Measurements from ENCODE around the gene MEOX1.
"Not testable (repeated sequence)": the region's sequence is repeated elsewhere in the genome, so short reads cannot be mapped to it uniquely, and the experiment has no call there.

Gene MEOX1

GRCh38 chr17:43661699-43662412 is at the start of gene MEOX1:
TSS of gene MEOX1 (minus strand) at chr17:43661922. CDS start at chr17:43661534, 388 bp downstream.
- H3K4me3 ChIP-seq, result peak within 1 kb of the TSS; percentile 13 to 33 (median 16)

GRCh38 chr17:43710101-43710500 is 48.4 kb upstream of the MEOX1 start:
- no peak overlapping the region for H3K27ac ChIP-seq
- H3K4me3 ChIP-seq, result no peak overlapping the region

More at GRCh38 chr17:43661699-43662412, at the start of gene MEOX1:
- H3K27ac ChIP-seq, result peak within 1 kb of the TSS in 18 of 21 experiments; percentile 8 to 81 (median 59)

GRCh38 chr17:43709210-43709609 is 47.5 kb upstream of the MEOX1 start:
- no peak overlapping the region for H3K4me3 ChIP-seq

GRCh38 chr17:43707184-43707583 is 45.5 kb upstream of the MEOX1 start:
- Histone ChIP-seq H3K4me3 (no peak overlapping the region), H3K27ac (no peak overlapping the region)

More at GRCh38 chr17:43709210-43709609, 47.5 kb upstream of the MEOX1 start:
- H3K27ac ChIP-seq, result no peak overlapping the region

GRCh38 chr17:43706235-43706634 is 44.5 kb upstream of the MEOX1 start:
- Histone ChIP-seq H3K4me3 (no peak overlapping the region), H3K27ac (no peak overlapping the region)

- H3K4me3 ChIP-seq, result no peak overlapping the region
- H3K27ac ChIP-seq, result no peak overlapping the region
Observed at GRCh38 chr17:43703630-43704029, 41.9 kb upstream of the MEOX1 start.

- H3K4me3 ChIP-seq, result no peak overlapping the region
- H3K27ac ChIP-seq, result no peak overlapping the region
Observed at GRCh38 chr17:43702637-43703036, 40.9 kb upstream of the MEOX1 start.

- no peak overlapping the region for H3K27ac ChIP-seq
- no peak overlapping the region for H3K4me3 ChIP-seq
Observed at GRCh38 chr17:43701318-43701743, 39.6 kb upstream of the MEOX1 start.

GRCh38 chr17:43699438-43699756 is 37.7 kb upstream of the MEOX1 start:
- H3K27ac ChIP-seq, result no peak overlapping the region
- no peak overlapping the region for H3K4me3 ChIP-seq

GRCh38 chr17:43698678-43699437 is 37.1 kb upstream of the MEOX1 start:
- Histone ChIP-seq H3K27ac (no peak overlapping the region), H3K4me3 (no peak overlapping the region)

- Histone ChIP-seq H3K4me3 (no peak overlapping the region), H3K27ac (no peak overlapping the region)
Observed at GRCh38 chr17:43697937-43698336, 36.2 kb upstream of the MEOX1 start.

GRCh38 chr17:43696891-43697290 is 35.2 kb upstream of the MEOX1 start:
- Histone ChIP-seq H3K4me3 (no peak overlapping the region), H3K27ac (no peak overlapping the region)

- Histone ChIP-seq H3K4me3 (no peak overlapping the region), H3K27ac (no peak overlapping the region)
Observed at GRCh38 chr17:43695970-43696865, 34.5 kb upstream of the MEOX1 start.

GRCh38 chr17:43694081-43694870 is 32.6 kb upstream of the MEOX1 start:
- Histone ChIP-seq H3K4me3 (no peak overlapping the region), H3K27ac (no peak overlapping the region)

- Histone ChIP-seq H3K4me3 (no peak overlapping the region), H3K27ac (no peak overlapping the region)
Observed at GRCh38 chr17:43691317-43691693, 29.6 kb upstream of the MEOX1 start.

- Histone ChIP-seq H3K4me3 (no peak overlapping the region), H3K27ac (no peak overlapping the region)
Observed at GRCh38 chr17:43690624-43691316, 29.0 kb upstream of the MEOX1 start.

GRCh38 chr17:43689814-43690213 is 28.1 kb upstream of the MEOX1 start:
- Histone ChIP-seq H3K27ac (no peak overlapping the region), H3K4me3 (no peak overlapping the region)

GRCh38 chr17:43689131-43689530 is 27.4 kb upstream of the MEOX1 start:
- no peak overlapping the region for H3K4me3 ChIP-seq
- no peak overlapping the region for H3K27ac ChIP-seq

GRCh38 chr17:43686957-43687356 is 25.2 kb upstream of the MEOX1 start:
- H3K27ac ChIP-seq, H3K4me3 ChIP-seq: not testable (repeated sequence)
